NK-92 treated with Interleukin-12 subunit alpha and Interleukin-12 subunit beta, amount 100 ng/mL, for 24 hours (cell line): ENCODE results near the gene PSMD6.

Source experiments
- DNase-seq: peaks from one replicate; lab custom pipeline; 2025; lab: John Stamatoyannopoulos, UW

Gene PSMD6

DNA sequence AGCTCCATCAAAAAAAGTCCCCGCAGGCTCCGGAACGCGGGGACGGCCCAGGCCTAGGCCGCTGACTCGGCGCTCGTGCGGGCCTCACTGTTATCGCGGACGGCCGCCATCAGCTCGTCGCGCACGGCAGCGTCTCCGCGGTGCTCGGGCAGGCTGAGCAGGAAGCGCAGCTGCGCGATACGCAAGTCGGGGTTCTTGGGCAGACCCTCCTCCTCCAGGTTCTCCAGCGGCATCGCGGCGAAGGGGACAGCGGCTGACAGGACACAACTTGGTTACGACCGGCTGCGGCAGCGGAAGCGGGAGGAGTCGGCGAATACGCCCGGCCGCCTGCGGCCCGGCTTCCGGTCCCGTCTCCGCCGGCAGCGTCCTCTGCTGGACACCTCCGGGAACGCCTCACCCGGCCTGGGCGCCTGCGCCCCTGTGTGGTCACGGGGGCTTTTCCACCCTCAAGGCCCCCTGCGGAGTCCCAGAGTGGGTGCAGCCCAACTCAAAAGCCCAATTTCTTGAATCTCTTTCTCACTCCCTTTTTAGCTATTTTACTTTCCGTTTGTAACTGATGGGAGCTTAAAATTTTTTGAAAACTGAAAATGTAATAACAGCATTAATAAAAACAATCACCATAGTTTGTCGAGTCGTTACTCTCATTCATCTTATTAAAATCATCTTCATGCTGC is at the start of gene PSMD6:
Gene PSMD6, minus strand, starts transcription at position 308 of the 674 bp plus-strand sequence. Its CDS starts 75 bp downstream, at position 233.
- DNase-seq, result peak; percentile 74

DNA sequence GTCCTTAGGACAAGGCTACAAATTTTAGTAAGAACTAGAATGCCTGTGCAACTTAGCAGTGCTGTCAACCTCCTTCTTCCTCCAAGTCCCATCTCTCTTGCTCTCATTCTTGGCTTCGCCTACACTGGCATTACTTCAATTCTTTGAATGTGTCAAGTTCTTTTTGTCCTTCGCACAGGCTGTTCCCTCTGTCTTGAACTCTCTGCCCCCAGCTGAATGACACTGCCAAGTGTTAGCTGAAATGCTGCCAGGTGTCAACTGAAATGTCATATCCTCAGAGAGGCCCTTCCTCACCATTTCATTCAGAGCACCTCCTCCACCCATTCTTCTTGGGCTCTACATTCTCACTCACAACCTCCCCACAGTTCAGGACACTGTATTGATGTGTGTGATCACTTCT is 48.8 kb upstream of the PSMD6 start:
- no peak for DNase-seq

DNA sequence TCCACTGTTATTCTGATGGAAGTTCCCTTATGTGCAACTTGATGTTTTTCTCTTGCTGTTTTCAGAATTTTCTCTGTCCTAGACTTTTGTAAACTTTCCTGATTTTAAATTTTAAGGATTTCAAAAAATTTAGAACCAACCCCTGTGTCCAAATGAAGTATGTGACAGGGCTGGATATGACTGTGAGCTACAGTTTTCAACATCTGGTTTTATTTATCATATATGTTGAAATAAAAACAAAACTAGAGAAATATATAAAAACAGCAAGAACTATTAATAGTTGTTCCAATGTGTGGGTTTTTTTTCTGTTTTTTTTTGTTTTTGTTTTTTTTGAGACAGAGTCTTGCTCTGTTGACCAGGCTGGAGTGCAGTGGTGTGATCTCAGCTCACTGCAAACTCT is 47.4 kb upstream of the PSMD6 start:
- DNase-seq, result no peak

- no peak for DNase-seq
Measured at GRCh38 chr3:64067506-64068346, 44.4 kb upstream of the PSMD6 start.

GRCh38 chr3:64064804-64065203 is 41.5 kb upstream of the PSMD6 start:
- DNase-seq, result no peak

GRCh38 chr3:64063983-64064438 is 40.7 kb upstream of the PSMD6 start:
- no peak for DNase-seq

GRCh38 chr3:64063207-64063982 is 40.1 kb upstream of the PSMD6 start:
- DNase-seq, result no peak

DNA sequence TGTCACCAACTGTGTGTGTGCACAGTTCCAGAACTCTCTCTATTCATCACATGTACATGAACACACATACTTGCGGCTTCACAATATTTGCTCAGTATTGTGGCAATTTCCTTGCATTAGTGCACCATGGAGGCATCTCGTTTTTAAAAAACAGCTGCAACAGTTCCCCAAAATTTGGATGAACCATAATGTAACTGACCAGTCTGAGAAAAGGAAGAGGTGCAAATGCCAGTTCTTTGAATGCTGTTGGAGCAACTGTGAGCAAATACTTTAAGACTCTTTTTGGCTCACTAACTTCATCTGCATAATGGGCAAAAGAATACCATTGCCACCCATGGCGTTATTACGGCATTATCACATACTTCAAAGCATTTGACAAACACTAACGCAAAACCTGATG is 38.3 kb upstream of the PSMD6 start:
- no peak for DNase-seq

DNA sequence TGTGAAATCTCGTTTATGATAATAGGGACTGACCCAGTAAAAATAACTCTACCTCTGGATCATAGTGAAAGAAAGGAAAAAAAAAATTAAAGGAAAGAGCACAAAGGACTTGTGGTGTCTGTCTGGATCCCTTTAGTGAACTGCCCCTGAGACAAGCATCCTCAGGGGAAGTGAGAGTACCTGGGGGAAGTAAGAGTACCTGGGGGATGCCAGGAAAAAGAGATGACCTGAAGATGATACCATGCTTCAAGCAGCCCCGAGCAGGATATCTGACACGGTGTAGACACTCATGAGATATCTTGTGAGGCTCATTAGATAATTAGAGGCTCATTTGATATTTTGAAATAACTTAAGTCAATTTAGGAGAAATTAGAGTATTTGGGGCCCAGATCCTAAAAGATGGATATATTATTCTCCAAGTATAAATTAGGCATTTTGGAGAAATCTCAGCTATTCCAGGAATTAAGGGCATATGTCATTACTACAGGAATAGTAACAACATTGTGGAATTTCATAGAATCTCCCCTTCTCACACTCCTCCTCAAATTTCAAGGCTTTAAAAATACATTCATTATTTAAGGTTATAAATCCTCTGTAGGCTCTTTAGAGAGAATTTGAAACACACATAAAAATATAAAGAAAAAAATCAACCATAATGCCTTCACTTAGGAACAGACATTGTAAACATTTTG is 36.3 kb upstream of the PSMD6 start:
- no peak for DNase-seq

- DNase-seq, result no peak
Measured at GRCh38 chr3:64058566-64058965, 35.3 kb upstream of the PSMD6 start.

DNA sequence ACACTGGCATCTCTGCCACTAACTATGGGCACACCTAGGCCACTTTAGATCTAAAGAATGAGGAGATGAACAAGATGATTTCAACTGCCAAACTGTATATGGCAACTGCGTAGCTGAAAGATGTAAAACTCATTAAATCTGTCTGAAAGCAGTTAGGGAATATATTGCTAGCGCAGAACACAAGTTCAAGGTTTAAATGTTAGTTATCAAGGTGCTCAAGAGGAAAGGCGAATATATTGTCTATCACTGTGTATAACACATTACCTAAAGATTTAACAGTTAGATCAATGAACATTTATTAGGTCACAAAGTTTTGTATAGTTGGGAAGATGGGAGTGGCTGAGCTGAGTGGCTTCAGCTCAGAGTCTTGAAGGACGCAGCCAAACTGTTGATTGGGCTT is 33.9 kb upstream of the PSMD6 start:
- DNase-seq, result no peak

DNA sequence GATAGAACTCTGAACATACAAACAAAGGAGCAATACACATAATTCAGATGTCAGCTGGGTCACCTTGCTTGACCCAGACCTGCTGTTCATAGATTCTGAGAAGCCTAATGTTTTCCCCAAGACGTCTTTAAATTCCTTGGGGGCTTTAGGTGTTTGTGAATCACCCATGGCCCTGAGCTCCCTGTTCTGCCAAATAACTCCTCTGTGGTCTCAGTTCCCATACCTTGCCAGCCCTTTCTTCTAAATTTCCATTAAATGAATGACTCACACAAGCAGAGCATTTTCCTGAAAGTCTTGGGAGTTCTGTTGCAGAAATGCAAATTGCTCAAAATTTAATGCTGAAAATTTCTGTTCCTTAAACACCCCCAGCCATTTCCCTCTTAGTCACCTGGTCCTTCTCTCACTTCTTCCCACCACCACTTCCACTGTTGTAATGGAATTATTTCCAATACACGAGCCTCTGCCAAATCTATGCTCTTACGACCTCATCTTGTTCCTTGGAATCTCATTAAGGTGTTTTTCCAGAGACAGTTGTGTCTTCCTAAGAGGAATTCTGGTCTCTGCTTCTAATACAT is 33.4 kb upstream of the PSMD6 start:
- no peak for DNase-seq

DNA sequence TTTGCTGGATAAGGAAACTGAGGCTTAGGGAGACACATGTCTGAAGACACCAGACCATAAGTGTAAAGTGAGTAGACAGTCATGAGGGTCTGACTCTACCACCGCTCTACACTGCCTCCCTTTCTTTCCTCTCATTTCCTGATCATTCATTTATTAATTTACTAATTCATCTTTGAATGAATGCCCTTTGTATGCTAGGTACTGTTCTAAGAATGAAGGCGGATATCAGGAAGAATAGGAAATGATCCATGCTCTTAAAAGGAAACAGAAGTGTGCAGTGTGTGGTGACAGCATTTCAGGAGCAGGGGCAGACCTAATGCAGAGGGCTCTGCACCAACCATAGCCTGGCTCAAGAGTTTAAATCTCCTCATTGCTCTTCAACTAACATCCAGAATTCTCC is 31.8 kb upstream of the PSMD6 start:
- DNase-seq, result no peak

GRCh38 chr3:64054488-64054887 is 31.2 kb upstream of the PSMD6 start:
- DNase-seq, result no peak

- no peak for DNase-seq
Measured at GRCh38 chr3:64053581-64053980, 30.3 kb upstream of the PSMD6 start.

GRCh38 chr3:64053117-64053516 is 29.8 kb upstream of the PSMD6 start:
- no peak for DNase-seq

DNA sequence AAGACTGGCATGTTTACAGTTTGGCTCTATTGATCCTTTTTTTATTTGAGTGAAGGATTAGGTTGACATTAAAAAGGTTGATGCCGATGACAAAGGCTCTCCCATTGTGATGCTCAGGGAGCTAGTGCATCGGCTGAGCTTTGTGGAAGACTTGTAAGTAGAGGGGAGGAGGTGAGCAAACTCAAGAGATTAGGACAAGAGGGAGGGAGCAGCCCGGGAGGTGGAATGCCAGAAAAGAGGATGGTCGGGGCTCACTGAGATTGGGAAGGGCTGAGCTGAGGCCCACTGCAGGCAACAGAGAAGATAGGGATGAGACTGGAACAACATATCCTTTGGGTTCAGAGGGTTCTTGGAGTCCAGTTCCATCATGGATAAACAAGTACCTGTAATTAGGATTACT is 26.5 kb upstream of the PSMD6 start:
- DNase-seq, result no peak

GRCh38 chr3:64049136-64049535 is 25.8 kb upstream of the PSMD6 start:
- no peak for DNase-seq

GRCh38 chr3:64048631-64049061 is 25.4 kb upstream of the PSMD6 start:
- no peak for DNase-seq

- DNase-seq, result no peak
Measured at GRCh38 chr3:64047787-64048186, 24.5 kb upstream of the PSMD6 start.

DNA sequence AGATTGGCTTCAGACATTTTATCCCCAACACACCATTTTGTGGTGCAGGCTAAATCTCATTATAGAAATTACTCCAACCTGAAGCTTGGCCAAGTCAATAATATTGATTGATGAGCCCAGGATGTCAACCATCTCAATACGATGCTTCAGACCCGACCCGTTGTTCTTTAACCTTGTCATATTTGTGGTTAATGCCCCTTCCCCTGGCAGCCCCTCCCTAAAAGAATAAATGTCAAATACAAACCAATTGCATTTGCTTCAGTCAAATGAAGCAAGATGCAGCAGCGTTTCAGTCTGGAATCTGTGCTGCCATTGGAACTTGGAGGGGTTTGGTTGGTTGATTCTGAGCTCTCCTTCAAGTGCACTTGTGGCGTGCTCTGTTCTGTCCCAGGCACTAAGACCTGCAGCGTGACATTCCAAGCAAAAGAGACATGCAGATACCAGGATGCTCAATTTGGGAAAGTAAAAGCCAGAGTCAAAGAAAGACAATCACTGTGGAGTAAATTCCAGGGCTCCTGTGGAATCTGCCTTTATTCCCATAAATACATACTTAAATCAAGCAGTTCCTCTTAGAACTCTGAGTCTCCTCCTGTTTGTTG is 23.8 kb upstream of the PSMD6 start:
- no peak for DNase-seq
